ENCODE measurements around the gene CEP76.

GRCh38 chr18:12726331-12726730, 23.8 kb upstream of the CEP76 start:
- TF ChIP-seq POLR2AphosphoS5 (IDR thresholded peaks at IDR 0.05; ENCODE audit: low read depth, low read length) (no peak), CTCF (IDR thresholded peaks at IDR 0.05 in 2 of 3, conservative IDR thresholded peaks at IDR 0.05 in 1 of 3; ENCODE audit: borderline replicate concordance in 1 of 3, insufficient read depth in 1 of 3, low read depth in 2 of 3, low read length in 2 of 3) (no peak), EZH2 (IDR thresholded peaks at IDR 0.05) (no peak), POLR2A (IDR thresholded peaks at IDR 0.05; ENCODE audit: borderline replicate concordance, extremely low read depth, insufficient read depth, insufficient read length) (no peak), REST (IDR thresholded peaks at IDR 0.05; ENCODE audit: low read depth) (no peak), YY1 (IDR thresholded peaks at IDR 0.05; ENCODE audit: extremely low read depth, insufficient replicate concordance, low read depth, low read length) (no peak), MAX (IDR thresholded peaks at IDR 0.05) (no peak), CEBPB (IDR thresholded peaks at IDR 0.05; ENCODE audit: low read depth) (no peak), EGR1 (IDR thresholded peaks at IDR 0.05; ENCODE audit: low read depth) (no peak), ATF3 (IDR thresholded peaks at IDR 0.05) (no peak), ZNF274 (IDR thresholded peaks at IDR 0.05; ENCODE audit: low read depth, low read length) (no peak), TCF7L2 (IDR thresholded peaks at IDR 0.05; ENCODE audit: borderline replicate concordance, extremely low read depth, insufficient read depth, insufficient read length) (no peak), SIN3A (IDR thresholded peaks at IDR 0.05; ENCODE audit: low read depth) (no peak), EZH2phosphoT487 (IDR thresholded peaks at IDR 0.05; ENCODE audit: borderline replicate concordance) (no peak)
